ENCODE measurements around the gene ICE1.

The ICE1 gene

DNA sequence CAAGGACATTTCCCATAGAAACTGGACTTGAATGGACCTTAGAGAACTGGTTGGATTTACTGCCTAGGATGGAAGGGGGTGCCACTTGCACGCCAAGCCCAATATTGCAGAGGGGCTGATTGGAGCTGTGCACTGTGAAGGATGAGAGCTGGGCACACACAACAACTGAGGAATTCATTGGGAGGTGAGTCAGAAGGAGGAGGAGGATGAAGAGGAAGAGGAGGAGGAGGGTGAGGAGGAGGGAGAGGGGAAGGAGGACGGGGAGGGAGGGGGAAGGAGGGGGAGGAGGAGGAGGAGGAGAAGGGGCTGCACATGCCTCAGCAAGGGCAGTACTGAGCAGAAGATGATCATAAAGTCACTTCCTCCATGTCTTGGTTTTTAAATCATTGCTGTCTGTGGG, 5.7 kb upstream of the ICE1 start:
- no peak overlapping the region for H3K4me3 ChIP-seq (replicated peaks in 1 of 2; ENCODE audit: low read depth in 2 of 2, low read length in 2 of 2)
- TF ChIP-seq, protein P1, sequence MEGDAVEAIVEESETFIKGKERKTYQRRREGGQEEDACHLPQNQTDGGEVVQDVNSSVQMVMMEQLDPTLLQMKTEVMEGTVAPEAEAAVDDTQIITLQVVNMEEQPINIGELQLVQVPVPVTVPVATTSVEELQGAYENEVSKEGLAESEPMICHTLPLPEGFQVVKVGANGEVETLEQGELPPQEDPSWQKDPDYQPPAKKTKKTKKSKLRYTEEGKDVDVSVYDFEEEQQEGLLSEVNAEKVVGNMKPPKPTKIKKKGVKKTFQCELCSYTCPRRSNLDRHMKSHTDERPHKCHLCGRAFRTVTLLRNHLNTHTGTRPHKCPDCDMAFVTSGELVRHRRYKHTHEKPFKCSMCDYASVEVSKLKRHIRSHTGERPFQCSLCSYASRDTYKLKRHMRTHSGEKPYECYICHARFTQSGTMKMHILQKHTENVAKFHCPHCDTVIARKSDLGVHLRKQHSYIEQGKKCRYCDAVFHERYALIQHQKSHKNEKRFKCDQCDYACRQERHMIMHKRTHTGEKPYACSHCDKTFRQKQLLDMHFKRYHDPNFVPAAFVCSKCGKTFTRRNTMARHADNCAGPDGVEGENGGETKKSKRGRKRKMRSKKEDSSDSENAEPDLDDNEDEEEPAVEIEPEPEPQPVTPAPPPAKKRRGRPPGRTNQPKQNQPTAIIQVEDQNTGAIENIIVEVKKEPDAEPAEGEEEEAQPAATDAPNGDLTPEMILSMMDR (IDR thresholded peaks at IDR 0.05; ENCODE audit: low read depth, low read length) = no peak
- DNase-seq (ENCODE audit: low read depth in 2 of 2) = no peak

DNA sequence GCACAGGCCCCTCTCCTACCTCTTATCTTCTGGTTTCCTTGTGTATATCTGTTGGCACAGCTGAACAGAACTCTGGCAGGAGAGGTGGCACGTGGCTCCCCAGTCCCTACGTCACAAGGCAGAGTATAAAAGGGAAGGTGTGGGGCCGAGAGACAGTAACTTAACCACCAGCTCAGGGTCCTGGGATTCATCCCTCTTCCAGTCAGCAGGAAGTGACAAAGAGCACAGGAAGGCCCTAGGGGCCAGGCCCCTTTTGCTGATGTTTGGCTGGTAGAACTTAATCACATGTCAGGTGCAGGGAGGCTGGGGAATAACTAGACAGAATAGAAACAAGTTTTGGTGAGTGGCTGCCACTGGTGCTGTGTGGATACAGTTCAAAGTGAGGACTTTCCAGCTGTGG, 4.5 kb upstream of the ICE1 start:
- TF ChIP-seq, protein P1 (IDR thresholded peaks at IDR 0.05; ENCODE audit: low read depth, low read length) = no peak
- H3K4me3 ChIP-seq (replicated peaks in 1 of 2; ENCODE audit: low read depth in 2 of 2, low read length in 2 of 2) = no peak overlapping the region
- DNase-seq (ENCODE audit: low read depth in 2 of 2) = no peak

DNA sequence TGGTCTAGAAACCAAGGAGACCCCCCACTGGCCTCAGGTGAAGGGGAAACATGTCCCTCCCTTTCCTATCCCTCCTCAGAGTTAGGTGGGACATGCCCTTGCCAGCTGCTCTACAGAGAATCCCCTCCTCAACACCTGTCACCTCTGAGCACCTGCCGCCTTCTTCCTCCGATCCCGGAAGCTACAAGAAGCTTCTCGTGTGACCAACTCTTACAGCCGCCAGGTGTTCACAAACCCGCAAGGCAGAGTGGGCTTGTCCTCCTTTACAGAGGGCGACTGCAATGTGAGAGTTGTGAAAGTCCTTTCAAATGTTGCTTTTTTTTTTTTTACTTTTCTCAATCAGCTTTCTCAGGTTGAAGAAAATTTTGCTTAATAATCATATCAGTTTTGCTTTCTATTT, 3.7 kb upstream of the ICE1 start:
- no peak for DNase-seq (ENCODE audit: low read depth in 2 of 2)
- TF ChIP-seq, protein P1 (IDR thresholded peaks at IDR 0.05; ENCODE audit: low read depth, low read length) = no peak
- H3K4me3 ChIP-seq (replicated peaks in 1 of 2; ENCODE audit: low read depth in 2 of 2, low read length in 2 of 2) = no peak overlapping the region

DNA sequence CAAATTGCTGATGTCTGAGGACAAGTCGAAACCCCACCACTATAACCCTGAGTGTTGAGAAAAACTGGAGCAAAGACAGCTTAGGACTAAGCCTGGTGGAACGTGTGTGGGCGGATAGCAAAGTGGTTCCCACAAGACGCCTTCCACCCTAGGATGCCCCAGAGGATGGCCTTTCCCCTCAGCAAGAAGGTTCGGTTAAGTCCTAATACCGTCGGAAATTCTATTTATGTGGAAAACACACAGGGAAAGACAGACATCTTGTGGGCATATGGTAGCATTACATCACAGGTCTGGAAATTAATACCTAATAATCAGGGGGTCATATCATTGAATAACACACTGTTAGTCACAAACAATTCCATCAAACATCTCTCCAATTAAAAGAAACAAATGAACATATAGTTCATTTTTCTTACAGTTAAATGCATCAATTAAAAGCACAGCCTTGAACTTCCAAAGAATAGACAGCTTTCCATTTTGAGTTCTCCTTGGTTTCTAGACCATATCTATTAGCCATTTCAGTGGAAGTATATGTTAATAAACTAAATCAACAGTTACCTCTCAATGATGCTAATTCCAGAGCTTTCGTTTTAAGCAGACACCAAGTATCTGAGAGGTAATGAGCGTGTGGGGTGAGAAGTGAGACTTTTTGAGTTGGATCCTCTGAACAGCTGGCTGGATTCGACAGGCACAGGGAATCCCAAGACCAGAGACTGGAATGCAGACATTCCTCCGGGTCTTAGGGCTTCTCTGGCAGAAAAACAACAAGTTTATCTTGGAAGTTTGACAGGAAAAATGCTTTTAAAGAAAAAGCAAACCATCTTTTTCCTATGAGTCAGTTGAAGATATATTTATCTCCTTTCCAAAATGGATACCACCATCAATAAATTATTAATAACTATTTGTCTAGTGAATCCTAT, 2.9 kb upstream of the ICE1 start:
- peak; percentile 77 to 80 for DNase-seq (ENCODE audit: low read depth in 2 of 2)
- TF ChIP-seq, protein P1 (IDR thresholded peaks at IDR 0.05; ENCODE audit: low read depth, low read length) = peak; percentile 77
- no peak overlapping the region for H3K4me3 ChIP-seq (replicated peaks in 1 of 2; ENCODE audit: low read depth in 2 of 2, low read length in 2 of 2)

DNA sequence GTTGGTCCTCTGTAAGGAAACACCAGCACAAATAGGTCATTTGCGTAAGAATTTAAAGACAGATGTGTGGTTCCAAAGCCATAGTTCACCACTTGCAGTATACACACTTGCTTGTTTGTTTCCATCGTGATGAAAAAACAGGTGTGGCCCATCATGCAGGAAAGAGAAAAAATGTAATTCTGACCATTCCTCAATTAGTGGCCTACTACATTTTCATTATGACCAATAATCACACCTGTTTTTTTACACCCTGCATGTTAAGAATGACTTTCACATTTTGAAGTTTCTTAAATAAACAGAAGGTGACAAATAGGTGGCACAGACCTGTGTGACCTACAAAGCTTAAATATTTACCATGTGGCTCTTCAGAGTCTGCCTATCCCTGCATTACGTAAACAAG, 2.2 kb upstream of the ICE1 start:
- DNase-seq (ENCODE audit: low read depth in 2 of 2) = no peak

DNA sequence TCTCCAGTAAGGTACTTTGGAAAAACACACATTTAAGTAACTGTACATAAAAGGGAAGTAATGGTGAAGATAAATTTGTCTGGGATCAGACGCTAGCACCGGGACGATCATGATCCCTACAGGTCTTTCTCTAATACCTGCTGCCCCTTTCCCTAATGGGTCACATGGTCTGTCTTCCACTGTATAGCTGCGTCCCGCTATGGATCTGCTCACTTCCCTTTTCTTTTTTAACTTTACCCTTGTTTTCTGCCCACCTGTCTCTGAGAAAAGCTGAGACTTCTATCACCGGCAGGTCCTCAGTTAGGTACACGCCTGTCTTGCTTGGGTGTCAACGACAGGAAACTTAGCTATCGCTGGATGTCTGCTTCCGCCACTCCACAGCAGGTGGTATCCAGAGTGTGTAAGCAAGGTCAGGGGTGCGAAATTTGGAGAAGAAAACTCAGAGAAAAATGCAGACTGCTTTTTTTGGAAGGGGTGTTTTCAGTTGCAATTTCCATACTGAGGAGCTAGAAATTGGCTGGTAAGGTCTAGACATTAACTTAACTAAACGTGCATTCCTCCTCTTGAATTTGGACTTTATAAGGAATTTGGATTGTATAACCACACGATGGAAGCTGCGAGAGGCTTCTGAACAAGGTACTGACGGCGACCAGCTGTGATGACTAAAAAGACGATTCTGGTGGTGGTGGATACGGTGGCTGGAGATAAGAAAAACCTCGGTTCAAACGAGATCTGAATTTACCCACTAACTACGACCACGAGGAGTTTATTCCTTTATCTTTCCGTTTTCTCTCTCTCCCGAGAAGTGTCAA, 1.1 kb upstream of the ICE1 start:
- H3K4me3 ChIP-seq (replicated peaks in 1 of 2; ENCODE audit: low read depth in 2 of 2, low read length in 2 of 2) = peak overlapping the region; percentile 63 to 72
- TF ChIP-seq, protein P1 (IDR thresholded peaks at IDR 0.05; ENCODE audit: low read depth, low read length) = no peak
- no peak for DNase-seq (ENCODE audit: low read depth in 2 of 2)

More for the DNA sequence above, 2.2 kb upstream of the ICE1 start:
- TF ChIP-seq, protein P1 (IDR thresholded peaks at IDR 0.05; ENCODE audit: low read depth, low read length) = no peak
- no peak overlapping the region for H3K4me3 ChIP-seq (replicated peaks in 1 of 2; ENCODE audit: low read depth in 2 of 2, low read length in 2 of 2)
